ENCODE data around the gene ZCCHC7. TPM values are rescaled to one million over a fixed set of nuclear protein-coding genes. Genes with fewer than 3 reads are reported as not detected.
"Not testable (repeated sequence)": the region's sequence is repeated elsewhere in the genome, so short reads cannot be mapped to it uniquely, and the experiment has no call there.

Gene ZCCHC7
- total and polyA plus RNA-seq, 4 donors: 9.8 to 30.5 (median 18.8) TPM

- H3K4me1 ChIP-seq (ENCODE audit: control insufficient read depth in 1 of 2, insufficient read depth in 2 of 2, low read length in 2 of 2); H3K36me3 ChIP-seq (ENCODE audit: control insufficient read depth in 1 of 2, insufficient read depth in 2 of 2, low read length in 1 of 2); ATAC-seq (ENCODE audit: low FRiP score); H3K27ac ChIP-seq (ENCODE audit: low read depth in 1 of 2, low read length in 2 of 2); DNase-seq; intact Hi-C loops (cut with DNase I); H3K27me3 ChIP-seq (ENCODE audit: control insufficient read depth in 1 of 2, insufficient read depth in 2 of 2, low read length in 1 of 2); H3K4me3 ChIP-seq (ENCODE audit: low read length in 2 of 2); H3K9me3 ChIP-seq (ENCODE audit: control insufficient read depth, low read length): not testable (repeated sequence)
- 97 to 99% methylated on average over 13 of the region's 13 CpGs for WGBS, 2 donors
These were observed 70.4 kb downstream of the ZCCHC7 start for GRCh38 chr9:37190739-37191138.

DNA sequence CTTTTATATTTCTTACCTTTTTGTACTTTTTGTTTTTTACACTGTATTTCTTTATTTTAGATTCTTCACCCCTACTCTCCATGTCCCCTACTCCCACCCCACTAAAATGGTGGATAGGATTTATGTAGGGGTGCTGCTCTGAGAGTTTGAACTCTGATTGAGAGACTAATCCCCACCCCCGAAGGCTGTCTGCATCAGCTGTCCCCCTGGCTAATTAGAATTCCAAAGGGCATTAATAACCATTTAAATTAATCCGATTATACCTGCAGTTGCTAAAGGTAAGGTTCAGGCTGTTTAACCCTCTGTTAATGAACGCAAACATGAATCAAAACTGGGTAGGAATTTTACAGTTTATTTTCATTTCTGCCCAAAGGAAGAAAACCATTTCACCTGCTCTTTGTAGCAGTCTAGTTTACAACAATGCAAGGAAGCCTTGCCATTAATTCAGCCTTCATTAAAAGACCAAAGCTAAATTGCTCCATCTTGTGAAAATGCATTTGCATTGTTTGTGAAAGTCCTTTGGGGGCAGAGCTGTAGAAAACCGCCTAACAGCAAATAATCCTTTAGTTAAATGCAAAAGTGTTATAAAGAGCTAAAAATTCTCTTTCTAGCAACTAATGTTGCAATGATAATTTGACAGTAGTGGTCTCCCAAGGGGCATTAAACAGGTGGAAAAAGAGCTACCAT lies 71.2 kb downstream of the ZCCHC7 start:
- WGBS, 2 donors: 83 to 85% methylated on average over 4 of the region's 4 CpGs
- Histone ChIP-seq H3K9me3 (ENCODE audit: control insufficient read depth, low read length) (no peaks in the 10 kb centered on the region), H3K36me3 (ENCODE audit: control insufficient read depth in 1 of 2, insufficient read depth in 2 of 2, low read length in 1 of 2) (no peaks in the 10 kb centered on the region), H3K27me3 (ENCODE audit: control insufficient read depth in 1 of 2, insufficient read depth in 2 of 2, low read length in 1 of 2) (no peaks in the 10 kb centered on the region), H3K27ac (ENCODE audit: low read depth in 1 of 2, low read length in 2 of 2) (no peak overlapping the region), H3K4me1 (ENCODE audit: control insufficient read depth in 1 of 2, insufficient read depth in 2 of 2, low read length in 2 of 2) (no peaks in the 10 kb centered on the region), H3K4me3 (ENCODE audit: low read length in 2 of 2) (no peak overlapping the region)
- ATAC-seq (ENCODE audit: low FRiP score): no peak
- no peak for DNase-seq
- intact Hi-C loops (cut with DNase I): no loop called here

DNA sequence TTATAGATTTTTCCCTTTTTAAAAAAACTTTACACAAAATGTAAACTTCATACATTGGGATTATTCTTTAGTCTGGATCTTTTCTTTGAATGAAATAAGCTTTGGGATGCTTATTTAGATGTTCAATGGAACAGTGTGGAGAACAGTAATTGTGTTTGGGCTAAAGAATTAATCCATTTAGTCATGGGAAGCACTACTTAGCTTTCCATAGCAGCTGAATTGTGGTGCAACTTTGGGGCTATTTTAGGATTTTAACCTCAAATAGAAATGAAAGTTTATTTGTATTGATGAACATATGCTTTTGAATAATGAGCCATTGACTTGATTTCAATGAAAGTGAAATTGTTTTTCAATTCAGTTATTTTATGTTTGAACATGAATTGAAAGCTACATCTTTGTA lies 72.4 kb downstream of the ZCCHC7 start:
- no peak overlapping the region for H3K27ac ChIP-seq (ENCODE audit: low read depth in 1 of 2, low read length in 2 of 2)
- intact Hi-C loops (cut with DNase I): no loop called here
- ATAC-seq (ENCODE audit: low FRiP score): no peak
- peaks cover 0 to 5% of the 10 kb centered on the region in 2 donors for H3K4me1 ChIP-seq (ENCODE audit: control insufficient read depth in 1 of 2, insufficient read depth in 2 of 2, low read length in 2 of 2)
- no peaks in the 10 kb centered on the region for H3K9me3 ChIP-seq (ENCODE audit: control insufficient read depth, low read length)
- no peak overlapping the region for H3K4me3 ChIP-seq (ENCODE audit: low read length in 2 of 2)
- H3K27me3 ChIP-seq (ENCODE audit: control insufficient read depth in 1 of 2, insufficient read depth in 2 of 2, low read length in 1 of 2): no peaks in the 10 kb centered on the region
- DNase-seq: no peak
- no peaks in the 10 kb centered on the region for H3K36me3 ChIP-seq (ENCODE audit: control insufficient read depth in 1 of 2, insufficient read depth in 2 of 2, low read length in 1 of 2)

DNA sequence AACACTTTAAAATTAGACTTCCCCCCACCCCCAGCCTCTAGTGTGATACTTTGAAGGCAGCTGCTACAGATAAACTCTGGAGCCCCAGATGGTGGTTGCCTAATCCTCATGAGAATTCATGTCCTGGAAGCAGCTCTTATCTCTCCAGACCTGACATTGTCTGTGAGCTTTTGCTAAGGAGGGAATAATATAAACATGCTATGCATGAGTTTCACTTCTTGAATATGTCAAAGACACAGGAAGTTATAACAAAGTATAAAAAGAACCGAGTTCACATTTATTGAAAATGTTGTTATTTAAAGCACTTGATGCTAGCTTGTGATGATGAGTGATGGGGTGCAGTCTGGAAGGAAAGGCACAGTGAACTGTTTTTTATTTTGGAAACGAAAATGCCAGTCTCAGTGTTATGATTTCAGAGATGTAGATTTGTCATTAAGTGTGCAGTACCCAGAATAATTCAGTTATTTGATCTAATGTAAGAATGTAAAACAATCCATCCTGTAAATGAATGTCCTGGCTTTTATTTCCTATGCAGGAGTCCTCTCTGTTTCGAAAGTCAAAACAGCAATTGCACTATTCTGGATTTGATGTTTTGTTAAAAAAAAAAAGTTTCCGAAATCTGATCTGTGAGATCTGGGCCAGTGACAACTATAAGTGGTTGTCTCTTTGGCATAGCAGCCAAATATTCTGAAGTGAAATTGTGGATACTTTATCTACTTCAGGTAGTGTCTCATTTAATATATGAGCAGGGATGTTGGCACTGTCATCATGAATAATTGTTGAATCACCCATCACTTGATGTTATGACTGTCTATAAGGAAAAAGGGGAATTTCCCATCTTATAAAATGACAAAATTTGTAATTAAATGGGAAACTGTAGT lies 77.0 kb downstream of the ZCCHC7 start:
- 19 to 29% methylated on average over 4 of the region's 4 CpGs for WGBS, 2 donors
- DNase-seq (no peak), ATAC-seq (ENCODE audit: low FRiP score) (no peak)
- Histone ChIP-seq H3K27ac (ENCODE audit: low read depth in 1 of 2, low read length in 2 of 2) (no peak overlapping the region), H3K36me3 (ENCODE audit: control insufficient read depth in 1 of 2, insufficient read depth in 2 of 2, low read length in 1 of 2) (no peaks in the 10 kb centered on the region), H3K27me3 (ENCODE audit: control insufficient read depth in 1 of 2, insufficient read depth in 2 of 2, low read length in 1 of 2) (no peaks in the 10 kb centered on the region), H3K4me1 (ENCODE audit: control insufficient read depth in 1 of 2, insufficient read depth in 2 of 2, low read length in 2 of 2) (peaks cover 0 to 8% of the 10 kb centered on the region in 2 donors), H3K4me3 (ENCODE audit: low read length in 2 of 2) (no peak overlapping the region), H3K9me3 (ENCODE audit: control insufficient read depth, low read length) (no peaks in the 10 kb centered on the region)
- intact Hi-C loops (cut with DNase I): no loop called here

GRCh38 chr9:37198039-37198729 lies 77.8 kb downstream of the ZCCHC7 start:
- peaks cover 0 to 8% of the 10 kb centered on the region in 2 donors for H3K4me1 ChIP-seq (ENCODE audit: control insufficient read depth in 1 of 2, insufficient read depth in 2 of 2, low read length in 2 of 2)
- 41 to 48% methylated on average over 2 of the region's 2 CpGs for WGBS, 2 donors
- no peaks in the 10 kb centered on the region for H3K9me3 ChIP-seq (ENCODE audit: control insufficient read depth, low read length)
- no peak for DNase-seq
- intact Hi-C loops (cut with DNase I): no loop called here
- ATAC-seq (ENCODE audit: low FRiP score): no peak
- no peaks in the 10 kb centered on the region for H3K27me3 ChIP-seq (ENCODE audit: control insufficient read depth in 1 of 2, insufficient read depth in 2 of 2, low read length in 1 of 2)
- H3K36me3 ChIP-seq (ENCODE audit: control insufficient read depth in 1 of 2, insufficient read depth in 2 of 2, low read length in 1 of 2): no peaks in the 10 kb centered on the region
- H3K4me3 ChIP-seq (ENCODE audit: low read length in 2 of 2): no peak overlapping the region
- no peak overlapping the region for H3K27ac ChIP-seq (ENCODE audit: low read depth in 1 of 2, low read length in 2 of 2)

- intact Hi-C loops (cut with DNase I): no loop called here
- 84 to 87% methylated on average over 1 of the region's 1 CpG for WGBS, 2 donors
- Histone ChIP-seq H3K27ac (ENCODE audit: low read depth in 1 of 2, low read length in 2 of 2) (no peak overlapping the region), H3K9me3 (ENCODE audit: control insufficient read depth, low read length) (no peaks in the 10 kb centered on the region), H3K27me3 (ENCODE audit: control insufficient read depth in 1 of 2, insufficient read depth in 2 of 2, low read length in 1 of 2) (no peaks in the 10 kb centered on the region), H3K36me3 (ENCODE audit: control insufficient read depth in 1 of 2, insufficient read depth in 2 of 2, low read length in 1 of 2) (no peaks in the 10 kb centered on the region), H3K4me3 (ENCODE audit: low read length in 2 of 2) (no peak overlapping the region), H3K4me1 (ENCODE audit: control insufficient read depth in 1 of 2, insufficient read depth in 2 of 2, low read length in 2 of 2) (peaks cover 0 to 8% of the 10 kb centered on the region in 2 donors)
- no peak for DNase-seq
- ATAC-seq (ENCODE audit: low FRiP score): no peak
These were observed 78.5 kb downstream of the ZCCHC7 start for GRCh38 chr9:37198831-37199230.

DNA sequence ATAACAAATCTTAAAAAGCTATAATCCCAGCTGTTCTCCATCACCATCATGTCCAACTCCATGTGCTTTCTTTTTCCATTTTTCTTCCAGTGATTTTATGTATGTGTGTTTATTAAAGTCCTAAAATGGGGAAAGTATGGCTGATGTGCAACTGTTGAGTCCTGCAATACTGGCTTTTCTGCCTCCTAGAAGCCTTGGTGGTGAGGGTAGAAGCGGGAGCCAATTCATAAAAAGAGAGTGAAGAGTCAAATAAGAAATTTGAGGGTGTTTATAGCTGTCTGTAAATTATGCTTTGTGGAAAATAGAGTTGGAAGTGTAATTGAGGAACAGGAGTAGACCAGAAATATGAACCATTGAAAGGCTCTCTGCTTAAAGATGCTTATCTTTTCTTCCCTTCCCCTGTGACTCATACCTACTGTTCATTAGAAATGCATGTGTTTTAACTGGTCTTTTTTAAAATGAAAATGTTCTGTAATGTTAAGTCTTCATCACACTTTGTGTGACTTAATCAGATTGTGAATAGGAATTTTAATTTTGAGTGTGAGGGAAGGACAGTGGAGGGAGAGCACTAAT lies 80.1 kb downstream of the ZCCHC7 start:
- ATAC-seq (ENCODE audit: low FRiP score) (no peak), DNase-seq (no peak)
- H3K36me3 ChIP-seq (ENCODE audit: control insufficient read depth in 1 of 2, insufficient read depth in 2 of 2, low read length in 1 of 2): no peaks in the 10 kb centered on the region
- peaks cover 0 to 8% of the 10 kb centered on the region in 2 donors for H3K4me1 ChIP-seq (ENCODE audit: control insufficient read depth in 1 of 2, insufficient read depth in 2 of 2, low read length in 2 of 2)
- no peak overlapping the region for H3K4me3 ChIP-seq (ENCODE audit: low read length in 2 of 2)
- intact Hi-C loops (cut with DNase I): no loop called here
- H3K27ac ChIP-seq (ENCODE audit: low read depth in 1 of 2, low read length in 2 of 2): no peak overlapping the region
- WGBS, 2 donors: 94 to 97% methylated on average over 1 of the region's 1 CpG
- H3K27me3 ChIP-seq (ENCODE audit: control insufficient read depth in 1 of 2, insufficient read depth in 2 of 2, low read length in 1 of 2): no peaks in the 10 kb centered on the region
- H3K9me3 ChIP-seq (ENCODE audit: control insufficient read depth, low read length): no peaks in the 10 kb centered on the region

- intact Hi-C loops (cut with DNase I): no loop called here
- no peak overlapping the region for H3K27ac ChIP-seq (ENCODE audit: low read depth in 1 of 2, low read length in 2 of 2)
- no peak for DNase-seq
- no peak for ATAC-seq (ENCODE audit: low FRiP score)
- H3K4me1 ChIP-seq (ENCODE audit: control insufficient read depth in 1 of 2, insufficient read depth in 2 of 2, low read length in 2 of 2): peaks cover 0 to 8% of the 10 kb centered on the region in 2 donors
- no peak overlapping the region for H3K4me3 ChIP-seq (ENCODE audit: low read length in 2 of 2)
- peaks cover 0 to 4% of the 10 kb centered on the region in 2 donors for H3K36me3 ChIP-seq (ENCODE audit: control insufficient read depth in 1 of 2, insufficient read depth in 2 of 2, low read length in 1 of 2)
- H3K9me3 ChIP-seq (ENCODE audit: control insufficient read depth, low read length): no peaks in the 10 kb centered on the region
- H3K27me3 ChIP-seq (ENCODE audit: control insufficient read depth in 1 of 2, insufficient read depth in 2 of 2, low read length in 1 of 2): no peaks in the 10 kb centered on the region
- 99 to 100% methylated on average over 1 of the region's 1 CpG for WGBS, 2 donors
These were observed 81.2 kb downstream of the ZCCHC7 start for GRCh38 chr9:37201581-37201980.

Data from aorta (tissue), 5 donors.